PFSK-1 (cell line): ENCODE measurements around the gene C10orf71.

ENCODE experiments used
- FOXP2 ChIP-seq: optimal IDR thresholded peaks from 2 replicates; pipeline ENCODE3; 2011; ENCODE audit warnings: borderline replicate concordance, control low read depth, inconsistent platforms; ENCODE audit not compliant: insufficient read depth; ENCODE audit errors: extremely low read length, extremely low read depth
- POLR2AphosphoS5 ChIP-seq: IDR thresholded peaks from 2 replicates; pipeline ENCODE4 v1.6.1; 2012; ENCODE audit warnings: low read depth, mild to moderate bottlenecking, control low read depth, low read length, moderate library complexity
- SIN3A ChIP-seq: IDR thresholded peaks from 2 replicates; pipeline ENCODE4 v1.6.1; 2012; ENCODE audit warnings: mild to moderate bottlenecking, low read length, moderate library complexity, borderline replicate concordance; ENCODE audit not compliant: insufficient read depth
- TAF1 ChIP-seq: IDR thresholded peaks from 2 replicates; pipeline ENCODE4 v1.6.1; 2012; ENCODE audit warnings: low read length, control low read depth, borderline replicate concordance; ENCODE audit not compliant: insufficient read depth
- TF ChIP-seq, protein P1 (sequence below), 2 experiments: IDR thresholded peaks; 2 replicates each; pipeline versions ENCODE4 v1.6.1 to v1.8.0; 2011 to 2012; ENCODE audit warnings: low read depth in 2 of 2, low read length in 2 of 2, control low read depth in 1 of 2, inconsistent platforms in 1 of 2, mild to moderate bottlenecking in 1 of 2, moderate library complexity in 1 of 2; ENCODE audit not compliant: insufficient read depth in 1 of 2

C10orf71 gene

GRCh38 chr10:49288341-49289065 is 10.5 kb upstream of the C10orf71 start:
- no peak for TF ChIP-seq TAF1
- no peak for TF ChIP-seq POLR2AphosphoS5
- TF ChIP-seq SIN3A: no peak
- TF ChIP-seq FOXP2: no peak
- TF ChIP-seq, protein P1, sequence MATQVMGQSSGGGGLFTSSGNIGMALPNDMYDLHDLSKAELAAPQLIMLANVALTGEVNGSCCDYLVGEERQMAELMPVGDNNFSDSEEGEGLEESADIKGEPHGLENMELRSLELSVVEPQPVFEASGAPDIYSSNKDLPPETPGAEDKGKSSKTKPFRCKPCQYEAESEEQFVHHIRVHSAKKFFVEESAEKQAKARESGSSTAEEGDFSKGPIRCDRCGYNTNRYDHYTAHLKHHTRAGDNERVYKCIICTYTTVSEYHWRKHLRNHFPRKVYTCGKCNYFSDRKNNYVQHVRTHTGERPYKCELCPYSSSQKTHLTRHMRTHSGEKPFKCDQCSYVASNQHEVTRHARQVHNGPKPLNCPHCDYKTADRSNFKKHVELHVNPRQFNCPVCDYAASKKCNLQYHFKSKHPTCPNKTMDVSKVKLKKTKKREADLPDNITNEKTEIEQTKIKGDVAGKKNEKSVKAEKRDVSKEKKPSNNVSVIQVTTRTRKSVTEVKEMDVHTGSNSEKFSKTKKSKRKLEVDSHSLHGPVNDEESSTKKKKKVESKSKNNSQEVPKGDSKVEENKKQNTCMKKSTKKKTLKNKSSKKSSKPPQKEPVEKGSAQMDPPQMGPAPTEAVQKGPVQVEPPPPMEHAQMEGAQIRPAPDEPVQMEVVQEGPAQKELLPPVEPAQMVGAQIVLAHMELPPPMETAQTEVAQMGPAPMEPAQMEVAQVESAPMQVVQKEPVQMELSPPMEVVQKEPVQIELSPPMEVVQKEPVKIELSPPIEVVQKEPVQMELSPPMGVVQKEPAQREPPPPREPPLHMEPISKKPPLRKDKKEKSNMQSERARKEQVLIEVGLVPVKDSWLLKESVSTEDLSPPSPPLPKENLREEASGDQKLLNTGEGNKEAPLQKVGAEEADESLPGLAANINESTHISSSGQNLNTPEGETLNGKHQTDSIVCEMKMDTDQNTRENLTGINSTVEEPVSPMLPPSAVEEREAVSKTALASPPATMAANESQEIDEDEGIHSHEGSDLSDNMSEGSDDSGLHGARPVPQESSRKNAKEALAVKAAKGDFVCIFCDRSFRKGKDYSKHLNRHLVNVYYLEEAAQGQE (IDR thresholded peaks at IDR 0.05; ENCODE audit: insufficient read depth in 1 of 2, low read depth in 2 of 2, low read length in 2 of 2): no peak

DNA sequence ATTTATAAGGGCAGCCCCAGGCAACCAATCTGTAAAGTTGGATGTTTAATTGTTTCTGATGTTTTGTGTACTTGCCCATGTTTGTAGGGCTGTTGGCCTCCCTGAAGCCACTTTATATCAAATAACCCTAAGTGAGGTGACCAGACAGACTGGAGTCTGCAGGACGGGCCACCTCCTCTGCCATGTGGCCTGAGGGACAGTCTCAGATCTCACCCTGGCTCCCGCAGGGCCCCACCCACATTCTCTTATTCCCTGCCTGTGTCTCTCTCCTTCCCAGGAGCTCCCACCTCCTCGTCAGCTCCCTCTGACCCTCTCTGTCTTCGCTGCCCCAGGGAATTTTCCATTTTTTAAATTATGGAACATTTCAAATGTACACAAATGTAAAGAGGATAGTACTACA is 9.5 kb upstream of the C10orf71 start:
- TF ChIP-seq SIN3A: no peak
- TF ChIP-seq, protein P1 (IDR thresholded peaks at IDR 0.05; ENCODE audit: insufficient read depth in 1 of 2, low read depth in 2 of 2, low read length in 2 of 2): no peak
- no peak for TF ChIP-seq POLR2AphosphoS5
- TF ChIP-seq FOXP2: no peak
- no peak for TF ChIP-seq TAF1

DNA sequence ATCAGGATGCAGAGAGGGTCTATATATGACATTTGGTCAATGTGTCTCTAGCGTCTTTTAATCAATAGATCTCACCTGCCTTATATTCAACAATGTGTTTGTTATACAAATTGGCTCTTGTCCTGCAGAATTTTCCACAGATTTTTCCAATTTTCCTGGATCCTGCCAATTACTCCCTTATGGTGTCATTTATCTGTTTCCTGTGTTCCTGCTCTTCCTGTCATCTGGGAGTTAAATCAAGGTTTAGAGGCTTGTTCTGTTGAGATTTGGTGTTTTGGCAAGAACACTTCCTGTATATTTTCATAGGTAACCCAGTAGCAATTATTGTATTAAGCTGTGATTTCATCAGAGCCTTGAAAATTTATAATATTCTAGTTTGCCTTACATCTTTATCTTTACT is 8.8 kb upstream of the C10orf71 start:
- no peak for TF ChIP-seq SIN3A
- no peak for TF ChIP-seq FOXP2
- TF ChIP-seq POLR2AphosphoS5: no peak
- TF ChIP-seq TAF1: no peak
- TF ChIP-seq, protein P1 (IDR thresholded peaks at IDR 0.05; ENCODE audit: insufficient read depth in 1 of 2, low read depth in 2 of 2, low read length in 2 of 2): no peak

DNA sequence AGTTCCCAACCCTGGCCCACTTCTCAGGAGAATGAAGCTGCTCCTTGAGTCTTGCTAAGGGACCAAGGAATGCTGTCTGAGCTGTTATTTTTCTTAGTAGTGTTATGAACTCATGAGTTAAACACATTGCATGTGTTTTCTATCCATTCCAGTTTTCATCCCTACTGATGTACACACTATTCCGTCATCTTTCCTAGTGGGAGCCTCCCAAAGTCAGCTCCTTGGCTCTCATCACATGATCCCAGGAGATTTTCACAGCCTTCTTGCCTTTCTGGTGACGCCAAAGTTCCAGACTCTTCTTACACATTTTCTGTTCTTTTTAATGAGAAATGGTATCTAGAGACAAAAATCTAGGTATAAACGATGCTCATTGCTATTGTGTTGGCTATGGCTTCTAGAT is 8.4 kb upstream of the C10orf71 start:
- TF ChIP-seq TAF1: no peak
- TF ChIP-seq SIN3A: no peak
- TF ChIP-seq FOXP2: no peak
- TF ChIP-seq, protein P1 (IDR thresholded peaks at IDR 0.05; ENCODE audit: insufficient read depth in 1 of 2, low read depth in 2 of 2, low read length in 2 of 2): no peak
- TF ChIP-seq POLR2AphosphoS5: no peak
